SK-N-SH (cell line): Measurements from ENCODE around the gene SERPINA3. TPM values are rescaled to one million over a fixed set of nuclear protein-coding genes. Genes with fewer than 3 reads are reported as not detected.

Experiments used
- CTCF ChIA-PET: fragments of 300-600, 350-600 bp; formaldehyde crosslinking; extraction: SDS; loops from one replicate; lab custom pipeline; 2021; lab: Yijun Ruan, JAX
- POLR2A ChIA-PET: fragments of 350-600 bp; sonication (Branson Sonifier 250); formaldehyde crosslinking; extraction: SDS; loops from one replicate; lab custom pipeline; 2020; ENCODE audit warnings: antibody characterized with exemption, inconsistent platforms; lab: Yijun Ruan, JAX
- DNase-seq: peaks from one replicate; pipeline ENCODE4 v3.0.0; 2012
- H2AFZ ChIP-seq: fragments of 200-600 bp; sonication (generic); 2 replicates; pipeline ENCODE4 v1.8.1; 2016; ENCODE audit warnings: antibody characterized with exemption, mild to moderate bottlenecking, low read depth
- H3F3A ChIP-seq: fragments of 200-600 bp; sonication (generic); replicated peaks from 2 replicates; pipeline ENCODE3; 2016; ENCODE audit warnings: antibody characterized with exemption, mild to moderate bottlenecking; ENCODE audit not compliant: insufficient read depth
- H3K27ac ChIP-seq, 2 experiments: fragments of 200-500 bp in 1 of 2; fragments of 200-600 bp in 1 of 2; sonication (Bioruptor generic) in 1 of 2; sonication (generic), shearing (Covaris generic) in 1 of 2; 2 replicates each; pipeline versions ENCODE4 v1.5.1 to v1.6.1; 2014 to 2016; ENCODE audit warnings: low read depth in 2 of 2, inconsistent platforms in 1 of 2, low read length in 1 of 2, mild to moderate bottlenecking in 1 of 2, mixed read lengths in 1 of 2
- H3K27me3 ChIP-seq: fragments of 200-600 bp; sonication (generic), shearing (Covaris generic); 2 replicates; pipeline ENCODE4 v1.6.1; 2016; ENCODE audit warnings: mixed run types; ENCODE audit not compliant: insufficient read depth
- H3K36me3 ChIP-seq, 2 experiments: fragments of 200-500 bp in 1 of 2; fragments of 200-600 bp in 1 of 2; sonication (Bioruptor generic) in 1 of 2; sonication (generic) in 1 of 2; replicated peaks in 1 of 2; 2 replicates each; pipeline versions ENCODE3 to v1.5.1; 2014 to 2016; ENCODE audit warnings: low read length in 1 of 2, mild to moderate bottlenecking in 1 of 2; ENCODE audit not compliant: insufficient read depth in 2 of 2, control insufficient read depth in 1 of 2
- H3K4me1 ChIP-seq, 2 experiments: fragments of 200-500 bp in 1 of 2; fragments of 200-600 bp in 1 of 2; sonication (Bioruptor generic) in 1 of 2; sonication (generic), shearing (Covaris generic) in 1 of 2; 2 replicates each; pipeline versions ENCODE4 v1.5.1 to v1.6.1; 2014 to 2016; ENCODE audit warnings: low read depth in 1 of 2, low read length in 1 of 2, mixed run types in 1 of 2; ENCODE audit not compliant: insufficient read depth in 2 of 2, control insufficient read depth in 1 of 2
- H3K4me2 ChIP-seq: fragments of 200-600 bp; sonication (generic), shearing (Covaris generic); 2 replicates; pipeline ENCODE4 v1.6.1; 2017; ENCODE audit warnings: mixed run types
- H3K4me3 ChIP-seq, 2 experiments: fragments of 200-500 bp in 1 of 2; fragments of 200-600 bp in 1 of 2; sonication (Bioruptor generic) in 1 of 2; sonication (generic), shearing (Covaris generic) in 1 of 2; 2 replicates each; pipeline versions ENCODE4 v1.5.1 to v1.8.1; 2014 to 2016; ENCODE audit warnings: low read depth in 2 of 2, inconsistent platforms in 1 of 2, low read length in 1 of 2, mild to moderate bottlenecking in 1 of 2, mixed read lengths in 1 of 2, moderate library complexity in 1 of 2
- H3K79me2 ChIP-seq: fragments of 200-600 bp; sonication (generic); 2 replicates; pipeline ENCODE4 v1.8.1; 2017; ENCODE audit warnings: mild to moderate bottlenecking; ENCODE audit not compliant: insufficient read depth
- H3K9ac ChIP-seq: fragments of 200-600 bp; sonication (generic); 2 replicates; pipeline ENCODE4 v1.6.1; 2017; ENCODE audit warnings: mixed run types
- H3K9me2 ChIP-seq: fragments of 200-600 bp; sonication (generic); 2 replicates; pipeline ENCODE4 v1.6.1; 2017; ENCODE audit warnings: mixed run types
- H3K9me3 ChIP-seq: fragments of 200-600 bp; sonication (generic); 2 replicates; pipeline ENCODE4 v1.6.1; 2017; ENCODE audit warnings: mixed run types, mild to moderate bottlenecking, moderate library complexity
- H4K20me1 ChIP-seq: fragments of 200-600 bp; sonication (generic); 2 replicates; pipeline ENCODE4 v1.6.1; 2017; ENCODE audit warnings: mild to moderate bottlenecking, mixed run types; ENCODE audit not compliant: insufficient read depth
- CHD2 ChIP-seq: fragments of 150-350 bp; IDR thresholded peaks from 2 replicates; pipeline ENCODE4 v1.6.1; 2018; ENCODE audit warnings: low read length; ENCODE audit not compliant: partially characterized antibody
- EP300 ChIP-seq, 2 experiments: IDR thresholded peaks; 2 replicates each; pipeline versions ENCODE4 v1.4.0 to v1.6.1; 2012; ENCODE audit warnings: borderline replicate concordance in 1 of 2, low read depth in 1 of 2, low read length in 1 of 2
- EZH2phosphoT487 ChIP-seq: fragments of 200-600 bp; sonication (generic); IDR thresholded peaks from 2 replicates; pipeline ENCODE4 v1.6.1; 2017; ENCODE audit warnings: low read depth, mixed run types, mild to moderate bottlenecking, antibody characterized with exemption, moderate library complexity, borderline replicate concordance
- FOXJ3 ChIP-seq: sonication (generic); formaldehyde crosslinking; IDR thresholded peaks from 2 replicates; pipeline ENCODE4 v1.5.1; 2020; ENCODE audit warnings: mild to moderate bottlenecking, missing genetic modification reagents
- JUND ChIP-seq: IDR thresholded peaks from 2 replicates; pipeline ENCODE4 v1.4.0; 2012
- NRF1 ChIP-seq: IDR thresholded peaks from 2 replicates; pipeline ENCODE4 v1.6.1; 2012; ENCODE audit warnings: low read depth, mild to moderate bottlenecking, low read length
- RAD21 ChIP-seq: IDR thresholded peaks from 2 replicates; pipeline ENCODE4 v1.6.1; 2012; ENCODE audit warnings: mild to moderate bottlenecking, low read length
- RCOR1 ChIP-seq: fragments of 150-350 bp; IDR thresholded peaks from 2 replicates; pipeline ENCODE4 v1.6.1; 2017; ENCODE audit warnings: antibody characterized with exemption, low read length
- RFX5 ChIP-seq: IDR thresholded peaks from 2 replicates; pipeline ENCODE4 v1.6.1; 2012; ENCODE audit warnings: mild to moderate bottlenecking, improper control_type of control experiment, low read length
- SIN3A ChIP-seq: IDR thresholded peaks from 2 replicates; pipeline ENCODE4 v1.6.1; 2012; ENCODE audit warnings: low read depth, mild to moderate bottlenecking, low read length, moderate library complexity, borderline replicate concordance
- TCF12 ChIP-seq: IDR thresholded peaks from 2 replicates; pipeline ENCODE4 v1.4.0; 2012
- TEAD4 ChIP-seq: IDR thresholded peaks from 2 replicates; pipeline ENCODE4 v1.4.0; 2012; ENCODE audit warnings: mild to moderate bottlenecking, borderline replicate concordance; ENCODE audit not compliant: insufficient read depth
- YY1 ChIP-seq: IDR thresholded peaks from 2 replicates; pipeline ENCODE4 v1.4.0; 2012; ENCODE audit warnings: low read depth, mild to moderate bottlenecking
- WGBS: methylation state at CpG from one replicate; pipeline ENCODE4 v1.1.6; 2017; ENCODE audit warnings: low lambda C conversion rate; 5-methylcytosine and 5-hydroxymethylcytosine counted together
- polyA plus RNA-seq, 3 experiments: library from polyadenylated mRNA; depleted of rRNA; stranded (reverse); fragments of >200 nt; gene quantifications; 2 replicates each; pipeline ENCODE4 v1.2.3, GENCODE V29; 2012
- TF ChIP-seq, protein P1 (sequence below): fragments of 150-350 bp; IDR thresholded peaks from 2 replicates; pipeline ENCODE4 v1.6.1; 2016; ENCODE audit warnings: mild to moderate bottlenecking, low read depth, low read length
- TF ChIP-seq, protein P2 (sequence below): fragments of 200-600 bp; sonication (generic); IDR thresholded peaks from 2 replicates; pipeline ENCODE4 v1.6.1; 2017; ENCODE audit warnings: antibody characterized with exemption, mild to moderate bottlenecking, moderate library complexity
- TF ChIP-seq, protein P3 (sequence below): IDR thresholded peaks from 2 replicates; pipeline ENCODE4; 2012

Gene SERPINA3
- polyA plus RNA-seq, 1 of the 3 experiments (the other 2 are of a cell fraction): 0.25 TPM

DNA sequence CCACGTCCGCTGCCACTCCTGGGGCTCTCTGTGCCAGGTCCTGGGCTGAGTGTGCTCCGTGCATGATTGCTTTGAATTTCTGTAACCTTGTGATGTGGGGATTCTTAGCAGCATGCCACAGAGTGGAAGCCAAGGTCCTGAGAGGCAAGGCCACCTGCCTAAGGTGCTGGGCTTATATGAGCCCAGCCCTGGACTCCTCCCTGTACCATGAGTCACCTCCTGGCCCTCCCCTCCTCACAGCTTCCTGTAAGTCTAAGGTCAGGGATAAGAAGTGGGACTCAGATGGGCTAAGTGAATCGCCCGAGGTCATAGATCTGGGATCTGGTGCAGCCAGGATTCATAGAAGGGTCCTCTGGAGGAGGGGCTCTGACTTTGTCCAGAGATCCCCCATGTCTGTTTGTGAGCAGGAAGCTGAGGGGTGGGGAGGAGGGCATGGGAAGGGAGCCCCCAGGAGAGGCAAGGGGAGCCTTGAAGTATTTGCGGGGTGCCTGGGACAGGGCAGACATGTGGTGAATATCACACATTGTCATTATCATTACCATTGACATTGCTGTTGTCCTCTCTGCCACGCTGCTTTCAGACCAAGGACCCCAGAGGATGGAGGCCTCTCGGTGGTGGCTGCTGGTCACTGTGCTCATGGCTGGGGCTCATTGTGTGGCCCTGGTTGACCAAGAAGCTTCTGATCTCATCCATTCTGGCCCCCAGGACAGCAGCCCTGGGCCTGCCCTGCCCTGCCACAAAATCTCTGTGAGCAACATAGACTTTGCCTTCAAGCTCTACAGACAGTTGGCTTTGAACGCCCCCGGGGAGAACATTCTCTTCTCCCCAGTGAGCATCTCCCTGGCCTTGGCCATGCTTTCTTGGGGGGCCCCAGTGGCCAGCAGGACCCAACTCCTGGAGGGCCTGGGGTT lies 28.8 kb downstream of the SERPINA3 start:
- no peaks in the 10 kb centered on the region for H3K79me2 ChIP-seq
- no peaks in the 10 kb centered on the region for H4K20me1 ChIP-seq
- CTCF ChIA-PET: no interaction called here
- WGBS: 75% methylated on average over 7 of the region's 10 CpGs
- H2AFZ ChIP-seq: no peak overlapping the region
- no peaks in the 10 kb centered on the region; the same call in 1 of the 2 replicates for H3K27me3 ChIP-seq
- no peaks in the 10 kb centered on the region for H3K9me2 ChIP-seq
- no peaks in the 10 kb centered on the region for H3K4me1 ChIP-seq
- POLR2A ChIA-PET: no interaction called here
- no peak for DNase-seq
- H3K4me3 ChIP-seq: no peak overlapping the region
- no peaks in the 10 kb centered on the region for H3F3A ChIP-seq
- no peak for TF ChIP-seq TCF12
- no peak for TF ChIP-seq RCOR1
- no peak for TF ChIP-seq RFX5
- TF ChIP-seq EP300 (IDR thresholded peaks at IDR 0.05; ENCODE audit: borderline replicate concordance in 1 of 2, low read depth in 1 of 2, low read length in 1 of 2): no peak
- no peak for TF ChIP-seq CHD2
- no peak overlapping the region for H3K4me2 ChIP-seq
- no peaks in the 10 kb centered on the region for H3K36me3 ChIP-seq
- no peak overlapping the region for H3K9ac ChIP-seq
- H3K9me3 ChIP-seq: no peaks in the 10 kb centered on the region
- H3K27ac ChIP-seq: no peak overlapping the region

DNA sequence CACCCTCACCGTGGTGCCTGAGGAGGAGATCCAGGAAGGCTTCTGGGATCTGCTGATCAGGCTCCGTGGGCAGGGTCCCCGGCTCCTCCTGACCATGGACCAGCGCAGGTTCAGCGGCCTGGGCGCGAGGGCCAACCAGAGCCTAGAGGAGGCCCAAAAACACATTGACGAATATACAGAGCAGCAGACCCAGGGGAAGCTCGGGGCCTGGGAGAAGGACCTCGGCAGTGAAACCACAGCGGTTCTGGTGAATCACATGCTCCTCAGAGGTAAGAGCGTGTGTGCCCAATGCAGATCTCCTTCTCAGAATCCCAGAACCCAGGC lies 29.4 kb downstream of the SERPINA3 start:
- Histone ChIP-seq H3K9me3 (no peaks in the 10 kb centered on the region), H3K4me1 (no peaks in the 10 kb centered on the region), H3K36me3 (no peaks in the 10 kb centered on the region), H2AFZ (no peak overlapping the region), H3K9ac (no peak overlapping the region), H3F3A (no peaks in the 10 kb centered on the region), H3K79me2 (no peaks in the 10 kb centered on the region), H3K9me2 (no peaks in the 10 kb centered on the region), H4K20me1 (no peaks in the 10 kb centered on the region), H3K4me3 (no peak overlapping the region), H3K4me2 (no peak overlapping the region), H3K27me3 (no peaks in the 10 kb centered on the region; the same call in 1 of the 2 replicates), H3K27ac (no peak overlapping the region)
- no peak for TF ChIP-seq SIN3A
- TF ChIP-seq EP300 (IDR thresholded peaks at IDR 0.05; ENCODE audit: borderline replicate concordance in 1 of 2, low read depth in 1 of 2, low read length in 1 of 2): no peak
- no peak for TF ChIP-seq RCOR1
- TF ChIP-seq EZH2phosphoT487: no peak
- ChIA-PET CTCF (no interaction called here), POLR2A (no interaction called here)
- DNase-seq: no peak
- WGBS: 82% methylated on average over 7 of the region's 12 CpGs

DNA sequence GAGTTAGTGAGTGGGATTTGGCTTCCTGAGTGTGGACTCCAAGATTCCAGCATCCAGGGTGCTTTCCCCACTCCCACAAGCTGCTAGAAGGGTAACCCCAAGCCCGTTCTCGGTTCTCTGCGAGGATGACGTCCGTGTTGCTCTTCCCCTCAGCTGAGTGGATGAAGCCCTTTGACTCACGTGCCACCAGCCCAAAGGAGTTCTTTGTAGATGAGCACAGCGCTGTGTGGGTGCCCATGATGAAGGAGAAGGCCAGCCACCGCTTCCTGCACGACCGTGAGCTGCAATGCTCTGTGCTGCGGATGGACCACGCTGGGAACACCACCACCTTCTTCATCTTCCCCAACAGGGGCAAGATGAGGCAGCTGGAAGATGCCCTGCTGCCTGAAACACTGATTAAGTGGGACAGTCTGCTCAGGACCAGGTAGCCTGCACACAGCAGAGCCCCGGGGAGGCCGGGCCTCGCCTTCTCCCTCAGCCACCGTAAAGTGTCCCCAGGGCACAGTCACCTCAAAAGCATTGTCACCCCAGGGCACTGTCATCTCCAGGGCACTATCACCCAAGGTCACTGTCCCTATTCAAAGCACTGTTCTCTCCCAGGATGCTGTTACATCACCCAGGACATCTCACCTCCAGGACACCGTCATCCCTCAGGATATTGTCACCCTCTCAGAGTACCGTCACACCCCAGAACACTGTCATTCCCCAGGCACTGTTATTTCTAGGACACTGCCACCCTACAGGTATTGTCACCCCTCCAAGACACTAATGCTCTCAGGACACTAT lies 31.3 kb downstream of the SERPINA3 start:
- H3K79me2 ChIP-seq: no peaks in the 10 kb centered on the region
- ChIA-PET CTCF (no interaction called here), POLR2A (no interaction called here)
- no peak overlapping the region for H3K27ac ChIP-seq
- no peak overlapping the region for H3K4me3 ChIP-seq
- H3K27me3 ChIP-seq: no peaks in the 10 kb centered on the region; the same call in 1 of the 2 replicates
- H3K36me3 ChIP-seq: no peaks in the 10 kb centered on the region
- no peak overlapping the region for H2AFZ ChIP-seq
- 75% methylated on average over 16 of the region's 18 CpGs for WGBS
- no peaks in the 10 kb centered on the region for H3K9me2 ChIP-seq
- no peak overlapping the region for H3K4me2 ChIP-seq
- H3K9ac ChIP-seq: no peak overlapping the region
- H3K4me1 ChIP-seq: no peaks in the 10 kb centered on the region
- no peaks in the 10 kb centered on the region for H3F3A ChIP-seq
- H4K20me1 ChIP-seq: no peaks in the 10 kb centered on the region
- no peak for DNase-seq
- no peaks in the 10 kb centered on the region for H3K9me3 ChIP-seq
- TF ChIP-seq RAD21 (no peak), NRF1 (no peak), YY1 (no peak), SIN3A (no peak), JUND (no peak), FOXJ3 (CRISPR knock-in tag) (no peak), TEAD4 (no peak), CHD2 (no peak)
- TF ChIP-seq, protein P1, sequence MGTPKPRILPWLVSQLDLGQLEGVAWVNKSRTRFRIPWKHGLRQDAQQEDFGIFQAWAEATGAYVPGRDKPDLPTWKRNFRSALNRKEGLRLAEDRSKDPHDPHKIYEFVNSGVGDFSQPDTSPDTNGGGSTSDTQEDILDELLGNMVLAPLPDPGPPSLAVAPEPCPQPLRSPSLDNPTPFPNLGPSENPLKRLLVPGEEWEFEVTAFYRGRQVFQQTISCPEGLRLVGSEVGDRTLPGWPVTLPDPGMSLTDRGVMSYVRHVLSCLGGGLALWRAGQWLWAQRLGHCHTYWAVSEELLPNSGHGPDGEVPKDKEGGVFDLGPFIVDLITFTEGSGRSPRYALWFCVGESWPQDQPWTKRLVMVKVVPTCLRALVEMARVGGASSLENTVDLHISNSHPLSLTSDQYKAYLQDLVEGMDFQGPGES: no peak
- TF ChIP-seq, protein P2, sequence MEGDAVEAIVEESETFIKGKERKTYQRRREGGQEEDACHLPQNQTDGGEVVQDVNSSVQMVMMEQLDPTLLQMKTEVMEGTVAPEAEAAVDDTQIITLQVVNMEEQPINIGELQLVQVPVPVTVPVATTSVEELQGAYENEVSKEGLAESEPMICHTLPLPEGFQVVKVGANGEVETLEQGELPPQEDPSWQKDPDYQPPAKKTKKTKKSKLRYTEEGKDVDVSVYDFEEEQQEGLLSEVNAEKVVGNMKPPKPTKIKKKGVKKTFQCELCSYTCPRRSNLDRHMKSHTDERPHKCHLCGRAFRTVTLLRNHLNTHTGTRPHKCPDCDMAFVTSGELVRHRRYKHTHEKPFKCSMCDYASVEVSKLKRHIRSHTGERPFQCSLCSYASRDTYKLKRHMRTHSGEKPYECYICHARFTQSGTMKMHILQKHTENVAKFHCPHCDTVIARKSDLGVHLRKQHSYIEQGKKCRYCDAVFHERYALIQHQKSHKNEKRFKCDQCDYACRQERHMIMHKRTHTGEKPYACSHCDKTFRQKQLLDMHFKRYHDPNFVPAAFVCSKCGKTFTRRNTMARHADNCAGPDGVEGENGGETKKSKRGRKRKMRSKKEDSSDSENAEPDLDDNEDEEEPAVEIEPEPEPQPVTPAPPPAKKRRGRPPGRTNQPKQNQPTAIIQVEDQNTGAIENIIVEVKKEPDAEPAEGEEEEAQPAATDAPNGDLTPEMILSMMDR: no peak
- TF ChIP-seq, protein P3, sequence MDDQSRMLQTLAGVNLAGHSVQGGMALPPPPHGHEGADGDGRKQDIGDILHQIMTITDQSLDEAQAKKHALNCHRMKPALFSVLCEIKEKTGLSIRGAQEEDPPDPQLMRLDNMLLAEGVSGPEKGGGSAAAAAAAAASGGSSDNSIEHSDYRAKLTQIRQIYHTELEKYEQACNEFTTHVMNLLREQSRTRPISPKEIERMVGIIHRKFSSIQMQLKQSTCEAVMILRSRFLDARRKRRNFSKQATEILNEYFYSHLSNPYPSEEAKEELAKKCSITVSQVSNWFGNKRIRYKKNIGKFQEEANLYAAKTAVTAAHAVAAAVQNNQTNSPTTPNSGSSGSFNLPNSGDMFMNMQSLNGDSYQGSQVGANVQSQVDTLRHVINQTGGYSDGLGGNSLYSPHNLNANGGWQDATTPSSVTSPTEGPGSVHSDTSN: no peak
